NCI-H146 (cell line): ENCODE measurements around the gene SYT2.

Source experiments
- DNase-seq: peaks from one replicate; lab custom pipeline; 2025; lab: John Stamatoyannopoulos, UW

SYT2 gene

GRCh38 chr1:202677433-202677832 lies 32.8 kb downstream of the SYT2 start:
- DNase-seq = no peak

- DNase-seq = no peak
These were observed 36.7 kb downstream of the SYT2 start for GRCh38 chr1:202673531-202673930.

GRCh38 chr1:202671399-202671798 lies 38.9 kb downstream of the SYT2 start:
- DNase-seq = peak; percentile 30

GRCh38 chr1:202665417-202665816 lies 44.8 kb downstream of the SYT2 start:
- DNase-seq = no peak

- DNase-seq = no peak
These were observed 46.2 kb downstream of the SYT2 start for GRCh38 chr1:202664083-202664482.

- no peak for DNase-seq
These were observed 47.1 kb downstream of the SYT2 start for GRCh38 chr1:202663131-202663530.

- DNase-seq = peak; percentile 34
These were observed 48.2 kb downstream of the SYT2 start for GRCh38 chr1:202662081-202662480.

GRCh38 chr1:202661136-202661845 lies 49.0 kb downstream of the SYT2 start:
- DNase-seq = peak; percentile 40

GRCh38 chr1:202659974-202660373 lies 50.3 kb downstream of the SYT2 start:
- peak; percentile 12 for DNase-seq

GRCh38 chr1:202659541-202659940 lies 50.7 kb downstream of the SYT2 start:
- no peak for DNase-seq

GRCh38 chr1:202658769-202659168 lies 51.5 kb downstream of the SYT2 start:
- DNase-seq = no peak

- DNase-seq = no peak
These were observed 51.9 kb downstream of the SYT2 start for GRCh38 chr1:202658251-202658759.

GRCh38 chr1:202656951-202657646 lies 53.2 kb downstream of the SYT2 start:
- DNase-seq = no peak

- DNase-seq = peak; percentile 23
These were observed 54.2 kb downstream of the SYT2 start for GRCh38 chr1:202656057-202656456.

GRCh38 chr1:202654079-202654478 lies 56.2 kb downstream of the SYT2 start:
- DNase-seq = no peak

- no peak for DNase-seq
These were observed 60.5 kb downstream of the SYT2 start for GRCh38 chr1:202649553-202650392.

- no peak for DNase-seq
These were observed 61.5 kb downstream of the SYT2 start for GRCh38 chr1:202648605-202649226.

GRCh38 chr1:202645097-202645476 lies 65.2 kb downstream of the SYT2 start:
- DNase-seq = no peak

GRCh38 chr1:202644219-202645096 lies 65.8 kb downstream of the SYT2 start:
- DNase-seq = no peak

GRCh38 chr1:202643397-202644218 lies 66.6 kb downstream of the SYT2 start:
- DNase-seq = peak; percentile 46
